Large intestine (tissue), 3 donors: ENCODE data around the gene CNEP1R1. TPM values are rescaled to one million over a fixed set of nuclear protein-coding genes. Genes with fewer than 3 reads are reported as not detected.
"Not testable (repeated sequence)": the region's sequence is repeated elsewhere in the genome, so short reads cannot be mapped to it uniquely, and the experiment has no call there.

Experiments used
- DNase-seq, 2 donors: peaks; one replicate each; pipeline versions ENCODE4 v3.0.0 to v3.0.0-alpha.2; 2013
- H3K27ac ChIP-seq: one replicate; pipeline ENCODE4 v1.5.1; 2013; ENCODE audit warnings: low read length
- H3K27me3 ChIP-seq: 2 replicates; pipeline ENCODE4 v1.6.1; 2013; ENCODE audit warnings: low read length; ENCODE audit not compliant: control insufficient read depth, insufficient read depth
- H3K36me3 ChIP-seq: 2 replicates; pipeline ENCODE4 v1.6.1; 2013; ENCODE audit warnings: low read length; ENCODE audit not compliant: control insufficient read depth, insufficient read depth
- H3K4me1 ChIP-seq: one replicate; pipeline ENCODE4 v1.6.1; 2013; ENCODE audit warnings: low read length; ENCODE audit not compliant: control insufficient read depth, insufficient read depth
- H3K4me3 ChIP-seq: one replicate; pipeline ENCODE4 v1.5.1; 2013; ENCODE audit warnings: low read length
- H3K9me3 ChIP-seq: one replicate; pipeline ENCODE4 v1.6.1; 2013; ENCODE audit warnings: mild to moderate bottlenecking, low read depth, low read length, moderate library complexity; ENCODE audit not compliant: control insufficient read depth
- WGBS: methylation state at CpG from one replicate; pipeline ENCODE4 v1.1.5; 2013; ENCODE audit warnings: low lambda C conversion rate; ENCODE audit not compliant: insufficient coverage; 5-methylcytosine and 5-hydroxymethylcytosine counted together
- polyA plus RNA-seq: library from polyadenylated mRNA; unstranded; fragments of 120-200 nt; gene quantifications from one replicate; pipeline ENCODE4 v1.2.1, GENCODE V29; 2013

Gene CNEP1R1
- polyA plus RNA-seq, 1 donor = 25.3 TPM

GRCh38 chr16:50014211-50014610, 10.8 kb upstream of the CNEP1R1 start:
- not testable (repeated sequence) for H3K27me3 ChIP-seq, H3K36me3 ChIP-seq, H3K27ac ChIP-seq, H3K4me3 ChIP-seq, H3K9me3 ChIP-seq, DNase-seq
- H3K4me1 ChIP-seq = peaks cover 18% of the 10 kb centered on the region
- no CpG with 5 or more reads among the region's 8 CpGs for WGBS

GRCh38 chr16:50015631-50016030, 9.4 kb upstream of the CNEP1R1 start:
- Histone ChIP-seq H3K4me3 (no peak overlapping the region), H3K27me3 (no peaks in the 10 kb centered on the region), H3K36me3 (no peaks in the 10 kb centered on the region), H3K27ac (no peak overlapping the region), H3K9me3 (no peaks in the 10 kb centered on the region), H3K4me1 (peaks cover 6% of the 10 kb centered on the region)
- DNase-seq = no peak
- no CpG with 5 or more reads among the region's 2 CpGs for WGBS

- no peak for DNase-seq
- Histone ChIP-seq H3K4me1 (no peaks in the 10 kb centered on the region), H3K27me3 (peaks cover 3% of the 10 kb centered on the region), H3K36me3 (no peaks in the 10 kb centered on the region), H3K27ac (no peak overlapping the region), H3K9me3 (no peaks in the 10 kb centered on the region), H3K4me3 (no peak overlapping the region)
- no CpG with 5 or more reads among the region's 9 CpGs for WGBS
Observed at GRCh38 chr16:50017553-50017952, 7.5 kb upstream of the CNEP1R1 start.

DNA sequence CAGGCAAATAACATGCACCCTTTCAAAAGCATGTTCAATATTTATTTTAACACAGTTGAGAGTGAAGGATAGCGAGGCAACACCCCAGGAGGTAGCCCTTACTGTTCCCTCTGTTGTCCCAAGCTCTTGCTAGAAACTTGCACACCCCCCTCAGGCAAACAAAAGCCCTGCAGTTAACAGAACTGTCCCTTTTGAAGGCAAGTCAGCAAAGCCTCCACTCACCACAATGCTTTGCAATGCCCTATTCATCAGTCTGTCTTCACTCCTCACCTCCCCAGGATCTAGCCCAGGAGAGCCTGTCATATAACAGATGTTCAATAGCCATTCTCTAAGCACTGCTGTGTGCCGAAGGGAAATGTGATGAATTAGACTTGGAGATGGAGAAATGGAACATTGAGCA, 3.5 kb upstream of the CNEP1R1 start:
- Histone ChIP-seq H3K36me3 (no peaks in the 10 kb centered on the region), H3K9me3 (no peaks in the 10 kb centered on the region), H3K27me3 (peaks cover 3% of the 10 kb centered on the region), H3K4me3 (no peak overlapping the region), H3K27ac (no peak overlapping the region), H3K4me1 (peaks cover 1% of the 10 kb centered on the region)
- DNase-seq = no peak
- no CpG with 5 or more reads among the region's 2 CpGs for WGBS

DNA sequence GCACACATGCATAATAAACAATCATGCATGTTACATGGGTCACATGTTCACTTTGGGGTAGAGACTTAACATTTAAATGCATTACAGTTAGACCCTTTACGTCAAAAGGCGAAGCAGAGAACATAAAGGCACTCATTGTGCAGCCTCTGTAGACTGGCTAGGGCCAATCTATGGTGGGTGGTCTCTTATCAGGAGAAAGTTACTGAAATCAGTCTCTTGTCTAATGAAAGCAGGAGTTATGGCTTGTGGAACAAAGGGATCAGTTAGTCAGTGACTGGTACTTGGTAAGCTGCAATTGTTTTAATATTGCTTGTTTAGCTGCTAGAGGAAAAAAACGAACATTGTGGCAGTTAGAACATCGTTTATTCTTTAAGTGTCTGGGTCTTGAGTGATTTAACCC, 1.4 kb upstream of the CNEP1R1 start:
- peaks cover 3% of the 10 kb centered on the region for H3K27me3 ChIP-seq
- H3K9me3 ChIP-seq = no peaks in the 10 kb centered on the region
- peaks cover 2% of the 10 kb centered on the region for H3K36me3 ChIP-seq
- DNase-seq = no peak
- no peak overlapping the region for H3K27ac ChIP-seq
- H3K4me1 ChIP-seq = peaks cover 3% of the 10 kb centered on the region
- WGBS = 20% methylated on average over 1 of the region's 4 CpGs
- no peak overlapping the region for H3K4me3 ChIP-seq

GRCh38 chr16:50024207-50024606, 818 bp upstream of the CNEP1R1 start:
- Histone ChIP-seq H3K4me3 (no peak overlapping the region), H3K36me3 (peaks cover 2% of the 10 kb centered on the region), H3K27me3 (peaks cover 3% of the 10 kb centered on the region), H3K27ac (no peak overlapping the region), H3K4me1 (peaks cover 3% of the 10 kb centered on the region), H3K9me3 (no peaks in the 10 kb centered on the region)
- WGBS = no CpG with 5 or more reads among the region's 11 CpGs
- no peak for DNase-seq

DNA sequence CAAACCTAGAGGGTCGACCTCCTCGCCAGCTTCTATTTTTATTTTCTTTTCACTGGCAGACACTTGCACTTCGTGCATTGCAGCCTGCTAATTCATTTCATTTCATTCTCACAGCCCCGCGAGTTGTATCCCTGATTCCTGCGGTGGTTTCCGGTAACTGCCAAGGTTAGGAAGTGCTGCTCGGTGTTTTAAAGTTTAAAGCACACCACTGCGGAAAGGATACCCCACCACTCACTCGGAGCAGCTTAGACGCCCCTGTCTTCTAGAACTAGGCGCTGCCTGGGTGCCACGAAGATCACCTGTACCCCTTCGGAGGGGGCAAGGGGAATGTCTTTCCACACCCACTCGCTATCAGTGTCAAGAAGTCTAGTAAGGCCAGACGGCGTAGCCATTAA, 509 bp downstream of the CNEP1R1 start:
- no peak for DNase-seq
- WGBS = 10% methylated on average over 2 of the region's 17 CpGs
- Histone ChIP-seq H3K27ac (peak overlapping the region; percentile 77), H3K9me3 (no peaks in the 10 kb centered on the region), H3K4me1 (peaks cover 3% of the 10 kb centered on the region), H3K27me3 (peaks cover 3% of the 10 kb centered on the region), H3K4me3 (peak overlapping the region; percentile 92), H3K36me3 (peaks cover 7% of the 10 kb centered on the region)

GRCh38 chr16:50027829-50028228, 2.8 kb downstream of the CNEP1R1 start:
- no peak for DNase-seq
- H3K36me3 ChIP-seq = peaks cover 17% of the 10 kb centered on the region
- peaks cover 3% of the 10 kb centered on the region for H3K4me1 ChIP-seq
- no peaks in the 10 kb centered on the region for H3K9me3 ChIP-seq
- H3K27ac ChIP-seq = no peak overlapping the region
- H3K27me3 ChIP-seq = no peaks in the 10 kb centered on the region
- no CpG with 5 or more reads among the region's 5 CpGs for WGBS
- H3K4me3 ChIP-seq = no peak overlapping the region

DNA sequence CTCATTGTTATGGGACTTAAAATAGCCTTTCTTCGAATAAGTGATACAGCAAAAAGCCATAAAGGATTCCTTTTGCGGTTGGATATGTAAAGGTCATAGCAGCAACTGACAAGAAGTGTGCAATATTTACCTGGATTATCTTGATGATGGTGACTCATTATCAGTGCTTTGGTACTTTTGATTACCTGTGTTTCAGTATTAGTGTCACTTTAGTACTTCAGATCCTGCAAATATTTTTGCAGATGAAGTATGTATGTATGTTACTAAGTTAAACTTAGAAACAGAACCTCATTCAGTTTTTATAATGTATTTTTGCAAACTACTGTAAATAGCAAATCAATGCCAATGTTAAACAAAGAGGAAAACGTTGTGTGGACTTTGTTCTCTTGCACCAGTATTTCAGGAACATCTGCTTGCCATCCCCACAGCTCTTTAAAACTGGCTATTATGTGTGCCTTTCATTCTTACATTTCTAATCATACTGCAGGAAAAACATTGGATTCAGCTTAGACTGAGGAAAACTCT, 10.5 kb downstream of the CNEP1R1 start:
- H3K27me3 ChIP-seq = no peaks in the 10 kb centered on the region
- peaks cover 18% of the 10 kb centered on the region for H3K4me1 ChIP-seq
- no peak overlapping the region for H3K4me3 ChIP-seq
- 20% methylated on average over 1 of the region's 3 CpGs for WGBS
- peak overlapping the region; percentile 17 for H3K27ac ChIP-seq
- no peaks in the 10 kb centered on the region for H3K9me3 ChIP-seq
- H3K36me3 ChIP-seq = peaks cover 28% of the 10 kb centered on the region
- peak; percentile 38 to 70 for DNase-seq

DNA sequence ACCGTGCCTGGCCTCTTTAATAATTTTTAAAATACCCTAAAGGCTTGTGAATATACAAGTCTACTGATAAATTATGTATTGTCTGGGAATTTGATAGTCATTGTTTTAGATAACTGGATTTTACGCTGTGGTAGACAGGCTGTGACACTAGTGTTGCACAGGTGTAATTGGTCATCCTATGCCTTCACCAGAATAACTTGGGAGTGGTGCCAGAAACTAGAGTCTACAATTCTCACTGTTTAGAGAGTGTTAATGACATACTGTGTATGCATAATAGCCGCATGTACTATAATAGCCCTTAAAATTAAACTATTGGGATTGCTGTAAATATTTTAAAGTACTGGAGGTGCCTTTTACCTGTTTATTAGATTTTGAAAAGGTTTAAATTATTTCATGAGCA, 11.4 kb downstream of the CNEP1R1 start:
- Histone ChIP-seq H3K27me3 (no peaks in the 10 kb centered on the region), H3K27ac (no peak overlapping the region), H3K4me1 (peaks cover 18% of the 10 kb centered on the region), H3K36me3 (peaks cover 28% of the 10 kb centered on the region), H3K4me3 (no peak overlapping the region), H3K9me3 (no peaks in the 10 kb centered on the region)
- no peak for DNase-seq
- WGBS = 83% methylated on average over 1 of the region's 3 CpGs

DNA sequence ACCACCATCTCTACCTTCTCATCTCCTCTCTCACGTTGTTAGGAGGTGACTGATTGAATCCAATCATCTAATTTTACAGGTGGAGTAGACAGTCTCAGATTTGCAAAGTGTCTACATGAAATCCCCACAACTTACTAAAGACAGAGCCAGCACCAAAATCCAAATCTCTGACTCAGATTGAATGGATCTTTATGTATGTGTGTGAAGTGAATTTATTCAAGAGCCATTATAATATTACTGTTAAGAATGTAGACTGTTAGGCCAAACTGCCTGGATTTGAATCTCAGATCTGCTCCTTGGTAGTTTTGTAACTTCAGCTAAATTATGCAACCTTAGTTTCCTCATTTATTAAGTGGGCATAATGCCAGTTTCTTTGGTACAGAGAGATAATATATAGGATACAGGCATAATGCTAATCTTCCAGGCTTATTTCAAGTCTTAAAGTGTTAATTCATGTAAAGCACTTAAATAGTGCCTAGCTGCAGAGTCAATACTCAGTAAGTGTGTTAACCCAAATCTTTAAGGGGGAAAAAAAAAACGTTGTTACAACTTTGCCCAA, 12.7 kb downstream of the CNEP1R1 start:
- WGBS = no CpG with 5 or more reads among the region's 2 CpGs
- Histone ChIP-seq H3K27ac (peak overlapping the region; percentile 0), H3K4me1 (peaks cover 18% of the 10 kb centered on the region), H3K4me3 (no peak overlapping the region), H3K36me3 (peaks cover 18% of the 10 kb centered on the region), H3K27me3 (no peaks in the 10 kb centered on the region), H3K9me3 (no peaks in the 10 kb centered on the region)
- no peak for DNase-seq
